Measurements from ENCODE around the gene PTTG1IP.

The PTTG1IP gene

DNA sequence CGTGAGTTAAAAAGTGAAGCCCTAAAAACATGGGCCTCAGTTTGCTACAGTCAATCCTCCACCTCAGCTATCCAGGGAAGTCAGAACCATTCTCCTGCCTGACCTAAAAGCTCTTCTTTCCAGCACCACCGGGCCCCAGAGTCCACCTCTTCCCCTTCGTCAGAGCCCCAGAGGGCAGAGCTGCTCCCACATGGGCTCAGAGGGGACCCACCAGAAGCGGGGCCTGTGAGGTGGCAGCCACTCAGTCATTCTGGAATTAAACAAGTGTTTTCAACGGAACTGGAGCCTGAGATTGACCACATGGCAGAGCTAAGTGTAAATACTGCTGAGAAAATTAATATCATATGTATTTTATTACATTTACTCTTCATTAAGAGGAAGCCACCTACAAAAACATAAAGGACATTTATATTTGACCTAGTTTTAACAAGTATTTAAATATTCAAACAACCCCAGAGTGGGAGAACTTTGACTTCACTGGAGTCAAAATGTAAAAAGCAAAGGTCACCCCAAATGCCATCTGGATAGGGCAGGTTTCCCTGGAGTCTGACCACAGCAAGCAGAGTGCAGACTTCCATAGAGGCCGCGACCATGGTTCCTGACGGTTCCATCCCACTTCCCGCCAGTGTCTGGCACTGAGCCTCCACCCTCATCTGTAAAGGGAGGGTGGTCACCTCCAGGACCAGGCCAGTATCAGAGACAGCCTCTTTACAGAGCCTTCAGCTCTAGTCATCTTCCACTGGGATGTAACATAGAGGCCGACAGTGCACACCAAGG, 57.5 kb downstream of the PTTG1IP start:
- peaks cover 17% of the 10 kb centered on the region for H3K36me3 Mint-ChIP-seq (ENCODE audit: insufficient read depth)
- DNase-seq (no peak), ATAC-seq (replicated peaks) (no peak)
- H3K4me3 Mint-ChIP-seq, result peak overlapping the region; percentile 77 to 84
- no peaks in the 10 kb centered on the region for H3K9me3 Mint-ChIP-seq
- H3K4me1 Mint-ChIP-seq (ENCODE audit: low read depth in 2 of 2), result peaks cover 14 to 19% of the 10 kb centered on the region in 2 donors
- H3K27ac Mint-ChIP-seq, result peak overlapping the region in 1 of 2 donors; percentile 17
- H3K27me3 Mint-ChIP-seq, result no peaks in the 10 kb centered on the region

DNA sequence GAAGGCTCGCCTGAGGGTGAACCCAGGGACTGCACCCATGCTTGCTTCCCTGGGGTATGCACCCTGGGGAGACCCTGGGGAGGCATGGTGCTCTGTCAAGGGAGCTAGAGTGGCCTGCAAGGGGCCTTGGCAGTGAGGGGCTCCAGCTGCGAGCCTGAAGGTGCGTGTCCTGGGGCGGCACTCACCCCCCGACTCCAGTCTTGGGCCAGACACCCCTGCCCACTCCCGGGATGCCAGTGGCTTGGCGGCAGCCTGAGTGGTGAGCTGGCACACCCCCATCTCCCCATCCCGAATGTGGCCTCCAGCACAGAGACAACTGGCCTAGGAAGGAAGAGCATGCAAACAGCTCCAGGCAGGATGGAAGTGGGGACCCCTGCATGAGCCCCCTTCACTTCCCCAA, 58.3 kb downstream of the PTTG1IP start:
- no peak for DNase-seq
- Mint-ChIP-seq H3K9me3 (no peaks in the 10 kb centered on the region), H3K4me1 (ENCODE audit: low read depth in 2 of 2) (peaks cover 16 to 22% of the 10 kb centered on the region in 2 donors), H3K27me3 (no peaks in the 10 kb centered on the region), H3K4me3 (no peak overlapping the region), H3K36me3 (ENCODE audit: insufficient read depth) (peaks cover 18% of the 10 kb centered on the region), H3K27ac (no peak overlapping the region)
- no peak for ATAC-seq (replicated peaks)

DNA sequence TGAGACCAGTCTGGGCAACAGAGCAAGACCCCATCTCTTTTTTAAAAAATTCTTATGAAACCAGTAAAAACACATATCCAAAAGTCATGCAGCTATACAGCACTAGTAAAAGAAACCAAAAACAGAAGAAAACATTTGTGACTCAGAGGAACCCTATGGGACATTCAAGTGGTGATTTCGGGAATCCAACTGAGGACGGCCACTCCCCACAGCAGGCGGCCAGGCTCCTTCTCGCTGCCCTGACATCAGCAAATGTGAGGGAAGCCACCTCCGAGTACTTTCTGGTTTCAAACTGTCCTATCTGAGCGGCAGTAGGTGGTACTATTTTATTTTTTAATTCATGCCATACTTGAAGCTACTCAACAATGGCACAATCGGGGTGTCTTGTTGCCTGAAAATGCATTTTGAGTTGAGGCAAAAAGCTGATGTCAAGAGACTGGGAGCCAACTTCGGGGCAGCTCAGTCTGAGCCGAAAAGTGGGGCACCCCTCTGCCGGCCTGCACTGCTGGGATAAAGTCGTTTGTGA, 58.9 kb downstream of the PTTG1IP start:
- Mint-ChIP-seq H3K27me3 (no peaks in the 10 kb centered on the region), H3K4me3 (no peak overlapping the region), H3K4me1 (ENCODE audit: low read depth in 2 of 2) (peaks cover 19 to 22% of the 10 kb centered on the region in 2 donors), H3K27ac (no peak overlapping the region), H3K36me3 (ENCODE audit: insufficient read depth) (peaks cover 18% of the 10 kb centered on the region), H3K9me3 (no peaks in the 10 kb centered on the region)
- ATAC-seq (replicated peaks) (no peak), DNase-seq (no peak)

DNA sequence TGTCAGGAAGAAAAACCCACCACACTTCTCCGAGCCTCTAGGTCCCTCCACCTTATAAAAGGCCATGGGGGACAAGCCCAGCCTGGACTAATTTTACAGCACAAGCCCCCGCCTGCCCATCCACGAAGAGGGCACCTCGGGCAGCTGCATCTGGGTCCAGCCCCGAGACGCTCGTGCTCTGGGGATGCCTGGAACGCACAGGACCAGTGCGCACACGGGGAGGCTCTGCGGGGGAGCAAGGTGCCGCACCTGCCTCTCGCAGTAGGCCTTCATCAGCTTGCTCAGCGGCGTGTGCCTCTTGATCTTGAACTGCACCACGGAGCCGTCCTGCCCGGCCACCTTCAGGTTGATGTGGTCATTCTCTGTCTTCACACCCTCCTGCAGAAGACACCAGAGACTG, 59.8 kb downstream of the PTTG1IP start:
- no peak overlapping the region for H3K27ac Mint-ChIP-seq
- H3K36me3 Mint-ChIP-seq (ENCODE audit: insufficient read depth), result peaks cover 21% of the 10 kb centered on the region
- H3K9me3 Mint-ChIP-seq, result no peaks in the 10 kb centered on the region
- no peaks in the 10 kb centered on the region for H3K27me3 Mint-ChIP-seq
- peaks cover 19 to 22% of the 10 kb centered on the region in 2 donors for H3K4me1 Mint-ChIP-seq (ENCODE audit: low read depth in 2 of 2)
- no peak for ATAC-seq (replicated peaks)
- no peak for DNase-seq
- H3K4me3 Mint-ChIP-seq, result no peak overlapping the region

DNA sequence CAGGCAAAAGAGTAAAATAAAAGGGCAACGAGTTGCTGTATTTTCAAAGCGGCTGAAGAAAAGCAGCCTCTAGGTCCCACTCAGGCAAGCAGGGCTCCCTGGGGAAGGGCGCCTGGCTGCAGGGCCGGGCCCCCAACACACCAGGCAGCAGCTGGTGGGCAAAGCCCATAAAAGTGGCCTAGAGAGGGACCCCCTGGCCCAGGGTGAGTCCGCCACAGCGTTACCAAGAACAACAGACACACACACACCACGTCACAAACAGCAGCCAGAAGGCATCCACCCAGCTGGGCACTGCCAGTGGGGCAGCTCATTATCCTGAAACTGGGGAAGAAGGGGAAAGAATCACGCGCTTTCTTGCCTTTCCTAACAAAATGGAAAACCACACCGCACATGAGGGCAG, 60.3 kb downstream of the PTTG1IP start:
- peaks cover 19 to 22% of the 10 kb centered on the region in 2 donors for H3K4me1 Mint-ChIP-seq (ENCODE audit: low read depth in 2 of 2)
- ATAC-seq (replicated peaks) (no peak), DNase-seq (no peak)
- H3K27ac Mint-ChIP-seq, result no peak overlapping the region
- H3K27me3 Mint-ChIP-seq, result no peaks in the 10 kb centered on the region
- H3K36me3 Mint-ChIP-seq (ENCODE audit: insufficient read depth), result peaks cover 21% of the 10 kb centered on the region
- H3K9me3 Mint-ChIP-seq, result no peaks in the 10 kb centered on the region
- no peak overlapping the region for H3K4me3 Mint-ChIP-seq

DNA sequence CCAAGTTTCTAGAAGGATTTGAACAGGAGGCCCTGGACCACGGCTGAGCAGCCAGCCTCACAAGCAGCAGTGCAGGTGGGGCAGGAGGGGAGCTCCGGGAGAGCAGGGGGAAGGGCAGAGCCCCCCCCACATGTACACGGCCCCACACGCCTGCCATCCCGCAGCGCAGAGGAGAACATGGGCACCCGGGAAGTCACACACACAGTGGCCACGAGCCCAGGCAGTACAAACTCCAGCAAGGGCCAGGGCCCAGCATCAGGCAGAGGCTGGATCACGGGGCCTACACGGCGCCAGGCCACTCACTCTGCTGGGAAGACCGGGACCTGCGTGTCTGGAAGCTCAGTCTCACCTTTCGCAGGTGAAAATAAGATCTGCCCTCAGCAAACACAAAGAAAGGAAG, 60.9 kb downstream of the PTTG1IP start:
- peaks cover 19 to 22% of the 10 kb centered on the region in 2 donors for H3K4me1 Mint-ChIP-seq (ENCODE audit: low read depth in 2 of 2)
- H3K27ac Mint-ChIP-seq, result peak overlapping the region in 1 of 2 donors; percentile 57
- H3K36me3 Mint-ChIP-seq (ENCODE audit: insufficient read depth), result peaks cover 21% of the 10 kb centered on the region

DNA sequence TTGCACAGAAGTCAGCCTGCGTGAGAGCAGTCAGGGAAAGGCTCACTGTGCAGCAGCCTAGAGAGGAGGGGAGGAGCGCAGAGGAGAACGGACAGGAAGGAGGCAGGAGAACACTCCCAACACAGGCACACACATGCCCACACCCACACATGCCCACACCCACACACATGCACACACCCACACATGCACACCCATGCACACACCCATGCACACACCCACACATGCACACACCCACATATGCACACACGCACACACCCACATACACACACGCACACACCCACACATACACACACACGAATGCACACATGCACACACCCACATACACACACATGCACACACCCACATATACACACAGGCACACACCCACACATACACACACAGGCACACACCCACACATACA, 62.7 kb downstream of the PTTG1IP start:
- peaks cover 31% of the 10 kb centered on the region for H3K36me3 Mint-ChIP-seq (ENCODE audit: insufficient read depth)
- DNase-seq, result no peak
- peak overlapping the region; percentile 9 to 44 for H3K27ac Mint-ChIP-seq
- no peaks in the 10 kb centered on the region for H3K27me3 Mint-ChIP-seq
- H3K9me3 Mint-ChIP-seq, result no peaks in the 10 kb centered on the region
- ATAC-seq (replicated peaks), result no peak
- peaks cover 11 to 13% of the 10 kb centered on the region in 2 donors for H3K4me1 Mint-ChIP-seq (ENCODE audit: low read depth in 2 of 2)
- no peak overlapping the region for H3K4me3 Mint-ChIP-seq

More for the DNA sequence above, 60.9 kb downstream of the PTTG1IP start:
- ATAC-seq (replicated peaks) (no peak), DNase-seq (no peak)
- Mint-ChIP-seq H3K4me3 (no peak overlapping the region), H3K9me3 (no peaks in the 10 kb centered on the region), H3K27me3 (no peaks in the 10 kb centered on the region)

DNA sequence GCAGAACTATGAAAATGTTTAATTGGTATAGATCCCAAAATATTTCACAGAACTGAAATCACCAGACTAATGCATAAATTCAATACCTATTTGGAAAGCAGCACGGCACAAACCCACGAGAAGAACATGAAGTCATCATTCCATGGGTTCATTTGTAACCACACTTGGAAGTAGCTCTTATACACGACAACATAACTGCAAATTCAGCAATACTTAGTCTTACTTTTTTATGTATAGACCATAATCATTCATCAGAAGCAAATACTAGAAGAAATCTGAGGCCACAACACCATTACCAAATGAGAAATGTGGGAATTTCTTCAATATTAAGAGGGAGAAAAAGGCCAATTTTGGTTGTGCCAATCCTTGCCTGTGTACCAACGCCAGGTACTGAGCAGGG, 67.6 kb downstream of the PTTG1IP start:
- Mint-ChIP-seq H3K27me3 (no peaks in the 10 kb centered on the region), H3K9me3 (no peaks in the 10 kb centered on the region), H3K36me3 (ENCODE audit: insufficient read depth) (peaks cover 40% of the 10 kb centered on the region), H3K4me1 (ENCODE audit: low read depth in 2 of 2) (peaks cover 14 to 15% of the 10 kb centered on the region in 2 donors), H3K27ac (no peak overlapping the region), H3K4me3 (no peak overlapping the region)
- ATAC-seq (replicated peaks) (no peak), DNase-seq (no peak)

DNA sequence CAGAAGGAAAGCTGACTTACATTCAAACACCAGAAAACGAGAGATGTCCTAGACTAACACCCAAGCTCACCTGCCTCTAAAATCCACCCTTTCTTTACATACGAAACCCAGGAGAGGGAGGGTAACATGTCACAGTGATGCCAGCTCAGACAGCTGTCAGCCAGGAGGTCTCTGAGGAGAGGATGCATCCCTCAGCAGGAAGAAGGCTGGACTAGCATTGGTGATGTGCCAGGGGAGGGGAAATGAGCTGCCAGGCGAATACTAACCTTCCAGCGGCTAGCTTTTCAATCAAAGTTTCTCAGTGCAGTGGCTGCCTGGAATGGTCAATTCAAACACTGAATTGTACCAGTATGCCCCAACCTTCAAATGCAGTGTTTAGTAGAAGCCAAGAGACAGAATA, 68.3 kb downstream of the PTTG1IP start:
- DNase-seq (no peak), ATAC-seq (replicated peaks) (no peak)
- Mint-ChIP-seq H3K27ac (no peak overlapping the region), H3K27me3 (no peaks in the 10 kb centered on the region), H3K4me3 (no peak overlapping the region), H3K36me3 (ENCODE audit: insufficient read depth) (peaks cover 44% of the 10 kb centered on the region), H3K9me3 (no peaks in the 10 kb centered on the region), H3K4me1 (ENCODE audit: low read depth in 2 of 2) (peaks cover 18 to 19% of the 10 kb centered on the region in 2 donors)

DNA sequence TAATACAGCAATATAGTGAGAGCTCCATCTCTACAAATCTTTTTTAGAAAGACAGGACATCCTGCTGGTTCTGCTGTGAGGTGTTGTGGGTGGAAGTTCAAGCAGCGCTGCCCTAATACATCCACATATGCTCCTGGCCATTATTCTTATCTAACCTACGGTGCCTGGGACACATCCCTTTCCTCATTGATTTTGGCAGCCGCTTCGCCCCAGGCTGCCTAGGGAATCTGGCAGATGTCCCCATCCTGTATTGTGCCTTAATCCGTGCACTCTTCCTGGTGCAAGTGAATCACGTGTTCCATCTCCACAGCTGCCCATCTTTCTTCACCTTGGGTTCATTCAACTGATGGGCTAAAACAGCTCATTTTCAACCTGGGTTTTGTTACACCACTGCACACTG, 68.7 kb downstream of the PTTG1IP start:
- ATAC-seq (replicated peaks) (no peak), DNase-seq (no peak)
- Mint-ChIP-seq H3K4me1 (ENCODE audit: low read depth in 2 of 2) (peaks cover 18 to 23% of the 10 kb centered on the region in 2 donors), H3K27ac (no peak overlapping the region), H3K36me3 (ENCODE audit: insufficient read depth) (peaks cover 44% of the 10 kb centered on the region), H3K9me3 (no peaks in the 10 kb centered on the region), H3K27me3 (no peaks in the 10 kb centered on the region), H3K4me3 (no peak overlapping the region)

DNA sequence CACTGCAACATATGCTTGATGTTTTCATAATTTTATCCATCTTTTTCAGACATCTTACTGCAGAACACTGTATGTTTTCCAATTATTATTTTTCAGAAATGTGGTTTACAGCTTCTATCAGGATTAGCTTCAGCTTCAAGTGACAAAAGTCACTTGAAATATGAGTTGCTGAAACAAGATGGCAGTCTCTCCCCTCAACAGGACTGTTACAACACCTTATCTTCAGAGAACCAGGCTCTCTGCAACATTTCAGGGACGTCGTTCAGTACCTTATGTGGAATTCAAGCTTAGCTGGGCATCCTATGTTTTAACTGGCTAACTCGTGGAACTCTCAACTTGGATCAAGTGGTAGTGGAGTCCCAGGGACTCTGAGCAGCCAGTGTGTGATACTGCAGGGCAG, 69.8 kb downstream of the PTTG1IP start:
- ATAC-seq (replicated peaks) (no peak), DNase-seq (no peak)
- peak overlapping the region in 1 of 2 donors; percentile 86 for H3K4me3 Mint-ChIP-seq
- peaks cover 41% of the 10 kb centered on the region for H3K36me3 Mint-ChIP-seq (ENCODE audit: insufficient read depth)
- peak overlapping the region in 1 of 2 donors; percentile 85 for H3K27ac Mint-ChIP-seq
- H3K9me3 Mint-ChIP-seq, result no peaks in the 10 kb centered on the region
- H3K27me3 Mint-ChIP-seq, result no peaks in the 10 kb centered on the region
- H3K4me1 Mint-ChIP-seq (ENCODE audit: low read depth in 2 of 2), result peaks cover 24 to 30% of the 10 kb centered on the region in 2 donors

DNA sequence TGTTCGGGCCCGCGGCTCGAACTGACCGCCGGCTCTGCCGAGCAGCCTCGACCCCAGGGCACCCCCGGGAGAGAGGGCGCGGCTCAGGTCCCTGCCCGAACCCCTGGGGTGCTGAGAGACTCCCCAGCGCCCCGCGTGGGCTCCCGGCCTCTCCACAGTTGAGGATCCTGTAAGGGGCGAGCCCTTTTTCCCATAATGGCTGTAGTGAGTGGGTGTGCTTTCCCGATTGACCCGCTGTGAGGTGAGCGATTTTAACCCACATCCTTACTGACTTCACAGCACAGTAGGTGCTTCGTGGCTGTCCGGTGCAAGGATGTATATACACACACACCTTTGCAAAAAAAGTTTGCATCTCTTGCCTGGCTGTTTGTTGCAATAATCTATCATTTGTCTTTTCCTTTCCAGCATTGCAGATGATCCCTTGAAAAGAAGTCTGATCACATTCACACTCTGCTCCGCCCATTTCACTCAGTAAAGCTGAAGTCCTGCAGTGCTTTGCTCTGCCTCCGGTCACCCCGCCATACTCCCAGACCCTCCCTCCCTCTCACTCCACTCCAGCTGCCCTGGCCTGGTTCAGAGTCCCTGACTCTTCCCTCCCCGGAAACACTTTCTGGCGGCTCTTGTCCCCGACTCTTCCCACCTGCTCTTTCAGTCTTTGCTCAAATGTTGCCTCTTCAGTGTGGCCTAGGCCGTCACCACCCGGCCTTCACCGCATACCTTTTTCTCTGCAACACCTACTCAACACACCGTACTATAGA, 70.9 kb downstream of the PTTG1IP start:
- Mint-ChIP-seq H3K36me3 (ENCODE audit: insufficient read depth) (peaks cover 47% of the 10 kb centered on the region), H3K9me3 (no peaks in the 10 kb centered on the region), H3K4me1 (ENCODE audit: low read depth in 2 of 2) (peaks cover 26 to 35% of the 10 kb centered on the region in 2 donors), H3K4me3 (peak overlapping the region; percentile 86 to 88), H3K27me3 (no peaks in the 10 kb centered on the region), H3K27ac (peak overlapping the region; percentile 77 to 85)
- no peak for ATAC-seq (replicated peaks)
- DNase-seq, result no peak

DNA sequence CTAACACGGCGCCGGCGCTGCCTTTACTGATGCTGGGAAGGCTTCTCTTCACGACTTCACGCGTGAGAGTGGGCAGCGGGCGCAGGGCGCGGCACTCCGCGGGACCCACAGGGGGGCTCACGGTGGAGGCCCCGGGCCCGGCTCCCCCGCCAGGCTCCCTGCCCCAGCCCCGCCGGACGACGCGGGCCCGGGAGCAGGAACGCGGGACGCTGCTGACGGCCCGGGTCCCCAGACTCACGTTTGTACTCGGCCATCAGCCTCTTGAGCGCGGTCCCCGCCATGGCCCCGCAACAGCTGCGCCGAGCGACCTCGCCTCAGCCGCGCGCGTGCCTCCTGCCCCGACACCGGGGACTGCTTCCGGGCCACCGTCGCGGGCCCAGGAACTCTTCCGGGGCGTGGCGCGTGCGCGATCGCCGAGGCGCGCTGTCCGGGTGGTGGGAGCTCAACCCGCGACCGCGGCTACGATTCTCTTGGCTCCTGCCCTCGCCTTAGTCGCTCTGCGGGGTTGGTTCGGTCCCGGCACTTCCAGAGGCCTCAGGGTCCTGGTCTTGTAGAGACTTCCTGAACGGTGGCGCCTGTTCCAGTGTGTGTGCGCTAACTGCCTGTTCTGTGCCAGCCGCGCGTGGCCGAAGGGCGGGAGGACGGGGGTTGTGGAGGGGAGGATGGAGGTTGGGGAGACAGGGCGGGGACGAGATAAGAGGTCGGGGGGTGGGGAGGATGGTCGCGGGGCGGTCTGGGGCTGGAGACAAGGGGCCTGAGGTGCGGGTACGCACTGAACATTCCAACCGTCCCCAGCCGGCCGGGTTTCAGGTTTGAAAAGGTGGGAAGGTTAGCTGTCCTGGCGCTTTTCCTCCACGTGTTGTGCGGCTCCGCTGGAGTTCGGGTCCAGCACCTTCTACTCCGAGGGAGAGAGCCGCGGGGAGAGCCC, 71.8 kb downstream of the PTTG1IP start, which contains the start of gene UBE2G2:
Gene UBE2G2, minus strand, starts transcription at position 353 of the 928 bp plus-strand sequence. Its CDS starts 72 bp downstream, at position 281.
- DNase-seq, result peak; percentile 83 to 88 (median 85)
- Mint-ChIP-seq H3K9me3 (no peaks in the 10 kb centered on the region), H3K27me3 (no peaks in the 10 kb centered on the region), H3K36me3 (ENCODE audit: insufficient read depth) (peaks cover 44% of the 10 kb centered on the region), H3K27ac (peak within 1 kb of the TSS; percentile 77 to 85), H3K4me1 (ENCODE audit: low read depth in 2 of 2) (peaks cover 29 to 38% of the 10 kb centered on the region in 2 donors), H3K4me3 (peak within 1 kb of the TSS; percentile 86 to 88)
- peak; percentile 95 for ATAC-seq (replicated peaks)

All from effector memory CD8-positive, alpha-beta T cell (primary cell).